K562 (cell line): ENCODE measurements around the gene PEAR1. TPM values are rescaled to one million over a fixed set of nuclear protein-coding genes. Genes with fewer than 3 reads are reported as not detected.
A peak's percentile ranks its signal among the peaks of the same experiment; 100 is the strongest.

Experiments used
- HDGF ChIP-seq: fragments of 450-650 bp; IDR thresholded peaks from 2 replicates; pipeline ENCODE4 v1.6.1; 2016
- LARP7 ChIP-seq: fragments of 450-650 bp; IDR thresholded peaks from 2 replicates; pipeline ENCODE4 v1.6.1; 2016
- MCM2 ChIP-seq: fragments of 450-650 bp; IDR thresholded peaks from 2 replicates; pipeline ENCODE4 v1.6.1; 2017; ENCODE audit warnings: low read depth, mild to moderate bottlenecking
- MECOM ChIP-seq: fragments of 250-450 bp; sonication (Bioruptor Pico); IDR thresholded peaks from 2 replicates; pipeline ENCODE4 v1.8.0; 2022; ENCODE audit warnings: inconsistent platforms
- NFE2 ChIP-seq: IDR thresholded peaks from 2 replicates; pipeline ENCODE4 v1.6.1; 2014; ENCODE audit warnings: antibody characterized with exemption, low read depth
- OTX1 ChIP-seq: fragments of 450-650 bp; formaldehyde crosslinking; IDR thresholded peaks from 2 replicates; pipeline ENCODE4 v1.4.0; 2022; ENCODE audit warnings: mild to moderate bottlenecking
- PCBP1 ChIP-seq: fragments of 200-400 bp; formaldehyde crosslinking; IDR thresholded peaks from 2 replicates; pipeline ENCODE4 v1.6.1; 2018; ENCODE audit warnings: mild to moderate bottlenecking, low read depth, low read length; ENCODE audit not compliant: poor library complexity, severe bottlenecking
- PHF21A ChIP-seq: fragments of 450-650 bp; IDR thresholded peaks from 2 replicates; pipeline ENCODE4 v1.6.1; 2017; ENCODE audit warnings: low read depth, borderline replicate concordance
- PML ChIP-seq: IDR thresholded peaks from 2 replicates; pipeline ENCODE4 v1.6.1; 2012; ENCODE audit warnings: low read length, inconsistent platforms
- POU5F1 ChIP-seq: fragments of 150-350 bp; IDR thresholded peaks from 2 replicates; pipeline ENCODE4 v1.6.1; 2014; ENCODE audit warnings: borderline replicate concordance, low read length, low read depth, mild to moderate bottlenecking; ENCODE audit not compliant: partially characterized antibody
- RBBP5 ChIP-seq: fragments of 200-600 bp; sonication (generic); IDR thresholded peaks from 2 replicates; pipeline ENCODE4 v1.6.1; 2012; ENCODE audit warnings: borderline replicate concordance, mild to moderate bottlenecking, low read length, control low read depth, inconsistent platforms; ENCODE audit not compliant: insufficient read depth, poor library complexity, severe bottlenecking
- THRAP3 ChIP-seq: fragments of 450-650 bp; IDR thresholded peaks from 2 replicates; pipeline ENCODE4 v1.6.1; 2016; ENCODE audit warnings: mild to moderate bottlenecking, inconsistent platforms, borderline replicate concordance
- U2AF1 ChIP-seq: fragments of 200-400 bp; formaldehyde crosslinking; optimal IDR thresholded peaks from 2 replicates; pipeline ENCODE3; 2017; ENCODE audit warnings: mild to moderate bottlenecking, low read depth, low read length, moderate library complexity
- UBTF ChIP-seq, 2 experiments: IDR thresholded peaks; 2 replicates each; pipeline ENCODE4 v1.6.1; 2012; ENCODE audit warnings: improper control_type of control experiment in 2 of 2, low read depth in 2 of 2, low read length in 2 of 2, borderline replicate concordance in 1 of 2
- ZBTB40 ChIP-seq, 2 experiments: fragments of 450-650 bp in 1 of 2; sonication (generic) in 1 of 2; formaldehyde crosslinking in 1 of 2; IDR thresholded peaks; 2 replicates each; pipeline versions ENCODE4 v1.7.1 to v1.9.0; 2016 to 2022; ENCODE audit warnings: inconsistent platforms in 1 of 2, mild to moderate bottlenecking in 1 of 2, missing genetic modification reagents in 1 of 2
- ZNF217 ChIP-seq: sonication (generic); formaldehyde crosslinking; IDR thresholded peaks from 2 replicates; pipeline ENCODE4 v1.8.0; 2022; ENCODE audit warnings: mild to moderate bottlenecking, missing genetic modification reagents
- polyA plus RNA-seq, 8 experiments: library from polyadenylated mRNA; depleted of rRNA in 4 of 8; stranded (reverse) in 5 of 8; unstranded in 3 of 8; fragments of >200 nt; fragmentation: Nextera tagmentation in 2 of 8; fragmentation: Illumina TruSeq in 1 of 8; extraction: Ambion mirVana in 2 of 8; extraction: Trizol in 1 of 8; gene quantifications; 2 replicates each; pipeline versions ENCODE4 v1.2.1 to v1.2.3, GENCODE V29; 2011 to 2014; ENCODE audit warnings: inconsistent platforms in 1 of 8, missing spikeins in 1 of 8
- total RNA-seq, 7 experiments: library from RNA; depleted of rRNA in 6 of 7; stranded (reverse); fragments of >200 nt in 6 of 7; fragmentation: Illumina TruSeq in 2 of 7; extraction: Trizol in 2 of 7; gene quantifications; 2 replicates each; pipeline versions ENCODE4 v1.2.1 to v1.2.3, GENCODE V29; 2011 to 2021; ENCODE audit warnings: low replicate concordance in 1 of 7
- TF ChIP-seq, protein P1 (sequence below): fragments of 450-650 bp; IDR thresholded peaks from 2 replicates; pipeline ENCODE4 v1.6.1; 2016

PEAR1 gene
- total and polyA plus RNA-seq, 9 of the 15 experiments (the other 6 are each of a cell fraction or from before 2014, with no cell fraction given) = 0.87 to 13.9 (median 6.1) TPM

DNA sequence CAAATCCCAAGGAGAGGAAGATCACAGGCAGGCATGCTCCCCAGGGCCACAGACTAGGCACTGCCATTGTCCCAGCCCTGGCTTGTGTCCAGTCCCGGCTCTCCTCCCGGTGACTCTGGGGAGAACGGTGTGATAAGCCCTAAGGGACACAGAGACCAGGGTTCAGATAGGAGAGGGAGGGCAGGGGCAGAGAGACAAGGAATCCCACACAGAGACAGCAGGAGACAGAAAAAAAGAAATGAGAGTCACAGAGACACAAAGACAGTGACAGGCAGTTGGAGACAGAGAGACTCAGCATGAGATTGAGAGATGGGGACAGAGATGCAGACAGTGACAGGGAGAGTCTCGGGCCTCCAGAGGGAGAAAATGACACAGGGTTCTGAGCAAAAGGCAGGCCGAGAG, 35.0 kb upstream of the PEAR1 start (continued):
- TF ChIP-seq NFE2 (0 out of 2 replicates have a peak, but pooled peaks have one; percentile 15), ZNF217 (no peak), PML (no peak), MCM2 (no peak), U2AF1 (no peak), PCBP1 (no peak), THRAP3 (no peak), POU5F1 (no peak), MECOM (no peak), PHF21A (no peak), ZBTB40 (IDR thresholded peaks at IDR 0.05) (no peak), ZBTB40 (CRISPR knock-in tag; IDR thresholded peaks at IDR 0.05) (no peak), OTX1 (CRISPR knock-in tag) (peak; percentile 51; the same call in 1 of the 2 replicates), UBTF (IDR thresholded peaks at IDR 0.05; ENCODE audit: borderline replicate concordance in 1 of 2, low read depth in 2 of 2, low read length in 2 of 2) (0 out of 4 replicates have a peak, but pooled peaks of 1 of the 2 experiments have one; percentile 38), RBBP5 (peak; percentile 15), LARP7 (0 out of 2 replicates have a peak, but pooled peaks have one; percentile 62), HDGF (0 out of 2 replicates have a peak, but pooled peaks have one; percentile 35)
- TF ChIP-seq, protein P1, sequence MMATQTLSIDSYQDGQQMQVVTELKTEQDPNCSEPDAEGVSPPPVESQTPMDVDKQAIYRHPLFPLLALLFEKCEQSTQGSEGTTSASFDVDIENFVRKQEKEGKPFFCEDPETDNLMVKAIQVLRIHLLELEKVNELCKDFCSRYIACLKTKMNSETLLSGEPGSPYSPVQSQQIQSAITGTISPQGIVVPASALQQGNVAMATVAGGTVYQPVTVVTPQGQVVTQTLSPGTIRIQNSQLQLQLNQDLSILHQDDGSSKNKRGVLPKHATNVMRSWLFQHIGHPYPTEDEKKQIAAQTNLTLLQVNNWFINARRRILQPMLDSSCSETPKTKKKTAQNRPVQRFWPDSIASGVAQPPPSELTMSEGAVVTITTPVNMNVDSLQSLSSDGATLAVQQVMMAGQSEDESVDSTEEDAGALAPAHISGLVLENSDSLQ = peak; percentile 81
